Measurements from ENCODE around the gene CDC123. TPM values are rescaled to one million over a fixed set of nuclear protein-coding genes. Genes with fewer than 3 reads are reported as not detected.
"Not testable (repeated sequence)": the region's sequence is repeated elsewhere in the genome, so short reads cannot be mapped to it uniquely, and the experiment has no call there.

Gene CDC123
- total RNA-seq, 1 experiment from 2014 or later = 74.2 TPM

- no peak overlapping the region for H2AFZ ChIP-seq (ENCODE audit: low read length)
- H3K79me2 ChIP-seq (ENCODE audit: low read length) = no peaks in the 10 kb centered on the region
- H3K4me2 ChIP-seq (ENCODE audit: low read length) = no peak overlapping the region
- H3K27me3 ChIP-seq (ENCODE audit: low read length) = no peaks in the 10 kb centered on the region
- intact Hi-C loops (cut with micrococcal nuclease) = no loop called here
- DNase-seq (no peak), ATAC-seq (no peak)
- no peaks in the 10 kb centered on the region for H3F3A ChIP-seq (ENCODE audit: low read length, unreplicated experiment)
- no peaks in the 10 kb centered on the region for H3K4me1 ChIP-seq (ENCODE audit: insufficient read depth, low read length)
- H3K36me3 ChIP-seq (ENCODE audit: low read depth, low read length) = no peaks in the 10 kb centered on the region; the same call in 1 of the 2 replicates
- H3K9me2 ChIP-seq (replicated peaks; ENCODE audit: low read length) = no peaks in the 10 kb centered on the region
- TF ChIP-seq EZH2phosphoT487 (IDR thresholded peaks at IDR 0.05; ENCODE audit: borderline replicate concordance, low read length) (no peak), EZH2 (IDR thresholded peaks at IDR 0.05; ENCODE audit: low read length, unreplicated experiment) (no peak), CTCF (conservative IDR thresholded peaks at IDR 0.05; ENCODE audit: low read depth, low read length) (no peak)
- H4K20me1 ChIP-seq (ENCODE audit: low read length) = no peaks in the 10 kb centered on the region
- no peak overlapping the region for H3K27ac ChIP-seq (ENCODE audit: low read length)
- no peak overlapping the region for H3K9ac ChIP-seq (ENCODE audit: low read length)
- ChIA-PET CTCF (no interaction called here), POLR2A (ENCODE audit: unreplicated experiment) (no interaction called here)
- no TSS peak for BruUV-seq (replicated peaks)
- no peak overlapping the region for H3K4me3 ChIP-seq (ENCODE audit: low read length)
- H3K9me3 ChIP-seq (ENCODE audit: low read length) = no peaks in the 10 kb centered on the region
These were observed 31.0 kb upstream of the CDC123 start for GRCh38 chr10:12165036-12165435.

GRCh38 chr10:12165999-12166775 lies 29.8 kb upstream of the CDC123 start:
- H3K27ac ChIP-seq (ENCODE audit: low read length) = no peak overlapping the region
- CTCF ChIA-PET = no interaction called here
- no peaks in the 10 kb centered on the region for H3K4me1 ChIP-seq (ENCODE audit: insufficient read depth, low read length)
- H3F3A ChIP-seq (ENCODE audit: low read length, unreplicated experiment) = no peaks in the 10 kb centered on the region
- H3K79me2 ChIP-seq (ENCODE audit: low read length) = no peaks in the 10 kb centered on the region
- DNase-seq = no peak
- POLR2A ChIA-PET (ENCODE audit: unreplicated experiment) = no interaction called here
- no peaks in the 10 kb centered on the region for H3K9me3 ChIP-seq (ENCODE audit: low read length)
- no peak overlapping the region for H3K4me3 ChIP-seq (ENCODE audit: low read length)
- no peak overlapping the region for H2AFZ ChIP-seq (ENCODE audit: low read length)
- intact Hi-C loops (cut with micrococcal nuclease) = no loop called here
- ATAC-seq = no peak
- no peak overlapping the region for H3K9ac ChIP-seq (ENCODE audit: low read length)
- no peaks in the 10 kb centered on the region for H3K9me2 ChIP-seq (replicated peaks; ENCODE audit: low read length)
- H3K27me3 ChIP-seq (ENCODE audit: low read length) = no peaks in the 10 kb centered on the region
- no peak overlapping the region for H3K4me2 ChIP-seq (ENCODE audit: low read length)
- TF ChIP-seq EZH2phosphoT487 (IDR thresholded peaks at IDR 0.05; ENCODE audit: borderline replicate concordance, low read length) = no peak
- TF ChIP-seq EZH2 (IDR thresholded peaks at IDR 0.05; ENCODE audit: low read length, unreplicated experiment) = no peak
- no peak for TF ChIP-seq CTCF (conservative IDR thresholded peaks at IDR 0.05; ENCODE audit: low read depth, low read length)
- no peaks in the 10 kb centered on the region; the same call in 1 of the 2 replicates for H3K36me3 ChIP-seq (ENCODE audit: low read depth, low read length)
- no TSS peak for BruUV-seq (replicated peaks)
- no peaks in the 10 kb centered on the region for H4K20me1 ChIP-seq (ENCODE audit: low read length)

GRCh38 chr10:12171512-12171911 lies 24.5 kb upstream of the CDC123 start:
- H3K4me1 ChIP-seq (ENCODE audit: insufficient read depth, low read length); H3K9me2 ChIP-seq (replicated peaks; ENCODE audit: low read length); H3K4me2 ChIP-seq (ENCODE audit: low read length); H3K27ac ChIP-seq (ENCODE audit: low read length); BruUV-seq (replicated peaks); POLR2A ChIA-PET (ENCODE audit: unreplicated experiment); H3K9me3 ChIP-seq (ENCODE audit: low read length); intact Hi-C loops (cut with micrococcal nuclease); H3F3A ChIP-seq (ENCODE audit: low read length, unreplicated experiment); H3K36me3 ChIP-seq (ENCODE audit: low read depth, low read length); H2AFZ ChIP-seq (ENCODE audit: low read length); H3K27me3 ChIP-seq (ENCODE audit: low read length); CTCF ChIA-PET; ATAC-seq; H4K20me1 ChIP-seq (ENCODE audit: low read length); DNase-seq; H3K4me3 ChIP-seq (ENCODE audit: low read length); H3K9ac ChIP-seq (ENCODE audit: low read length); H3K79me2 ChIP-seq (ENCODE audit: low read length): not testable (repeated sequence)
